ENCODE measurements around the gene POLR2E.

Gene POLR2E

GRCh38 chr19:1093811-1094553 is 1.2 kb downstream of the POLR2E start:
- DNase-seq (ENCODE audit: low read depth): no peak

GRCh38 chr19:1093330-1093729 is 1.8 kb downstream of the POLR2E start:
- DNase-seq (ENCODE audit: low read depth): no peak

DNA sequence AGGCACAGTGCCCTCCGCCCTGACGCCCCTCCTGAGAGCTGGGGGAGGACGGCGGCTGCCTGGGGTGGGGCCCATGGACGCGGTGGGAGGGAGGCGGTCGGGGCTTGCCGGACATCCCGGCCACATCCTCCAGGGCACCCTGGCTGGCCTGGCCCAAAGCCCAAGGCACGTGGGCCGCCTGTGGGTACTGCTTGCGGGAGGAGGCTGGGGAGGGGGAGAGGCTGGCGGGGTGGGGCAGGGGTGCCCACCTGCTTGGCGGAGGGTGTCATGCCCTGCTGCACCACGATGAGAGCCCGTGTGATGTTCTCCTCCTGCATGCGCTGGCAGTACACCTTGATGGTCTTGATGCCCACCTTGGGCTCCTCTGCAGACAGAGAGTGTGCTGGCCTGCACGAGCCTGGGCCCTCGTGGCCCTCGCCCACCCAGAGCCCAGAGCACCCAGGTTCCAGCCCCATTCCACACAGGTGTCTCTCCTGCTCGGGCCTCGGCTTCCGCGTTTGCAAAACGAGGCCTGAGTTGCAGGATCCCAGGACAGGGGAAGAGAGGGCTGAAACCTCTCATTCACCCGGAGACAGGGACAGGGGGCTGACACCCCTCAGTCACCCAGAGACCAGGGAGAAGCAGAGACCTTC is 3.5 kb downstream of the POLR2E start:
- DNase-seq (ENCODE audit: low read depth): no peak

- DNase-seq (ENCODE audit: low read depth): no peak
These were observed 4.2 kb downstream of the POLR2E start for GRCh38 chr19:1090731-1091543.

DNA sequence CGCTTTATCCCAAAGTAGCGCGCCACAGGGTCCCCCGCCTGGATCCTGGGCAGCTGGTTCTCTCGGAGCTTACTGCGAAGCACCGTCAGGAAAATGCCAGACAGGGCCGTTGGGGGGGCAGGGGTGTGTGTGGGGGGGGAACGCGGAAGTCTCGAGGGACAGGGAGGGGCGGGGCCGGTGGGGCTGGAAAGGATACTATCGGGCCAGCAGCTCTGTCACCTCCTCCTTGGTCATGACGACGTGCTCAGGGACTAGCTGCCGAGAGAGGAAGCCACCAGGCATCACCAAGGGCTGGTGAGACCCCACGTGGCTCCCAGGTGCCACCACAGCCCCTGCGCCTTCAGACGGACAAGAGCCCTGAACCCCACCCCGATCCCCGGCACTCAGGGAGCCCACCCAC is 5.3 kb downstream of the POLR2E start:
- no peak for DNase-seq (ENCODE audit: low read depth)

DNA sequence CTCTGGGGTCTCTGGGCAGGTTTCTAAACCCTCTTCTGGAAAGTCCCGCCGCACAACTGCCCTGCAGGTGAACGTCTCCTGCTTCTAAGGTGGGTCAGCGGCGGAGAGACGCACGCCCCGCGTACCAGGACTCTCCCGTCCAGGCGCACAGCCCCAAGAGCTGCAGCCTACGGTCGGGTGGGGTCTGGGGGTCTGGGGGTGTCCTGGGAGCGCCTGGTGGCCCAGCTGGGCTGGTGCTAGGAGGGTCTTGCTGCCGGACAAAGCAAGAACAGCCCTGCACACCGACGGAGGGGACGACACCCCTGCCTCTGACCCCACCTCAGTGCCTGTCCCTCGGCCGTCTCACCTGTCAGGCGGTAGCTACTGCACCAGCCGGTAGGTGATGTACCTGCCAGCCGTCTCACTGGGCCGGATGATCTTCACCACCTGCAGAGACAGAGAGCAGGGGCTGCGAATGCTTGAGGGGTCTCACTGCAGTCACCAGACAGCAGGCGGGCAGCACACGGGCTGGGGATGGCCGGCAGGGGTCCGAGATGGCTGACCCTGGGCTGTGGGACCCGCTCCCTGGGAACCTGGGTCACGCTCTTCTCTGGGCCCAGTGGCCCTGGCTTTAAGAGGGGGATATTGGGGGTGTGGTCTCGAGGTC is 5.9 kb downstream of the POLR2E start:
- no peak for DNase-seq (ENCODE audit: low read depth)

- no peak for DNase-seq (ENCODE audit: low read depth)
These were observed 6.7 kb downstream of the POLR2E start for GRCh38 chr19:1088416-1089010.

GRCh38 chr19:1087813-1088415 is 7.3 kb downstream of the POLR2E start:
- no peak for DNase-seq (ENCODE audit: low read depth)

GRCh38 chr19:1086613-1087012 is 8.6 kb downstream of the POLR2E start:
- DNase-seq (ENCODE audit: low read depth): no peak

DNA sequence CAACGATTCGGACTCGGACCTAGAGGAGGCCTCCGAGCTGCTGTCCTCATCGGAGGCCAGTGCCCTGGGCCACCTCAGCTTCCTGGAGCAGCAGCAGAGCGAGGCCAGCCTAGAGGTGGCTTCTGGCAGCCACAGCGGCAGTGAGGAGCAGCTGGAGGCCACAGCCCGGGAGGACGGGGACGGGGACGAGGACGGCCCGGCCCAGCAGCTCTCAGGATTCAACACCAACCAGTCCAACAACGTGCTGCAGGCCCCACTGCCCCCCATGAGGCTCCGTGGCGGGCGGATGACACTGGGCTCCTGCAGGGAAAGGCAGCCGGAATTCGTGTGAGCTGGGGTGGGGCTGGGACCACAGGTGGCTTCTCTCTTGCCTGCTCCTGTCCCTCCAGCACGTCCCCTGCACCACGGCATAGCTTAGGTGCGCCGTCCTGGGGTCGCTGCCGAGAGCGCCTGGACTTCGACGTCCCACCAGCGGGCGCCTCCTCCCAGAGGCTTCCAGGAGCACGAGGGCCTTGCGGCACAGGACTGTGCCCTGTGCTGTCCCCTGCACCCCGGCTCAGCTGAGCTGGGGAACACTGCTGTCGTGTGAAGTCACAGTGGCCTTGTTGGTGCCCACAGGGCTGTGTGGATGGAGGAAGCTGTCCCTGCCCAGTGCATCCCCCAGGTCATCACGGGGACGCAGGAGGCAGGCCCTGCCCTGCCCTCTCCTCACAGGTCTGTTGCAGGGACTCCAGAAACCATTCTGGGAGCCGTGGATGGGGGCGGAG is 9.3 kb downstream of the POLR2E start:
- no peak for DNase-seq (ENCODE audit: low read depth)

DNA sequence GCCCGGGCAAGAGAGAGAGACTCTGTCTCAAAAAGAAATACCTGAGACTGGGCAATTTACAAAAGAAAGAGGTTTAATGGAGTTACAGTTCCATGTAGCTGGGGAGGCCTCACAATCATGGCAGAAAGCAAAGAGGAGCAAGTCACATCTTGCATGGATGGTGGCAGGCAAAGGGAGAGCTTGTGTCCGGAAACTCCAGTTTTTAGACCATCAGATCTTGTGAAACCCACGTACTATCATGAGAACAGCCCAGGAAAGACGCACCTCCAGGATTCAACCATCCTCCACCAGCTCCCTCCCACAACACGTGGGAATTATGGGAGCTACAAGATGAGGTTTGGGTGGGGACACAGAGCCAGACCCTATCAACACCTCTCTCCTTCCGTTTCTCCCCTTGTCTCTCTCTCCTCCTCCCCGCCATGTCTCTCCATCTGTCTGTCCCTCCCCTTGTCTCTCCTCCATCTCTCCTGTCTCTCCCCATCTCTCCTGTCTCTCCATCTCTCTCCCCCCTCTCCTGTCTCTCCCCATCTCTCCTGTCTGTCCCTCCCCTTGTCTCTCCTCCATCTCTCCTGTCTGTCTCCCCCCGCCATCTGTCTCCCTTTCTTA is 10.0 kb downstream of the POLR2E start:
- no peak for DNase-seq (ENCODE audit: low read depth)

- DNase-seq (ENCODE audit: low read depth): no peak
These were observed 10.9 kb downstream of the POLR2E start for GRCh38 chr19:1084024-1084868.

DNA sequence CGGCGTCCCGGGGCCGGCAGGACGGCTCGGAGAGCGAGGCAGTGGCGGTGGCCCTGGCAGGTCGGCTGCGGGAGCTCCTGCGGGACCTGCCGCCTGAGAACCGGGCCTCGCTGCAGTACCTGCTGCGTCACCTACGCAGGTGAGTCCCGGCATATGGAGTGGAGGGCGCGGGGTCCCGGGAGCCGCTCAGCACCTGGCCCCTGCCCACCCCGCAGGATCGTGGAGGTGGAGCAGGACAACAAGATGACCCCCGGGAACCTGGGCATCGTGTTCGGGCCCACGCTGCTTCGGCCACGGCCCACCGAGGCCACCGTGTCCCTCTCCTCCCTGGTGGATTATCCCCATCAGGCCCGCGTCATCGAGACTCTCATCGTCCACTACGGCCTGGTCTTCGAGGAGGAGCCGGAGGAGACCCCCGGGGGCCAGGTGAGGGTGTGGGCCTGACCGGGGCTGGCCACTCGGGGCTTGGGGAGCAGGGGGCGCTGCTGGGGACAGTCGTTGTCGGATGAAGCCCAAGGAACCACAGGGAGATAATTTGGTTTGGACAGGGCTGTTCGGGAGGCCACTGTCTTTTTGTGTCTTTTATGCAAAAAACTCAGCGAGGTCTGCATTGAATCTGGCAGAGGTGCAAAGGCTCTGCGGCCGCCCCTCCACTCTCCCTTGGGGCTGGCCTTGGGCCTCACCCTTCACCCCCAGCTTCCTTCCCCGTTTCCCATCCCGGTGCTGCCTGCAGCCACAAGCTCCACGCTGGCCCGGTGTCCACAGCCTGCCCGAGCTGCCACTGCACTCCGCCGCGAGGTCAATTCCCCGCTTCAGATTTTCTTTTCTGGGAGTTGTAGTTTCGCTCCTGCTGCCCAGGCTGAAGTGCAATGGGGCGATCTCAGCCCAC is 12.0 kb downstream of the POLR2E start:
- no peak for DNase-seq (ENCODE audit: low read depth)

DNA sequence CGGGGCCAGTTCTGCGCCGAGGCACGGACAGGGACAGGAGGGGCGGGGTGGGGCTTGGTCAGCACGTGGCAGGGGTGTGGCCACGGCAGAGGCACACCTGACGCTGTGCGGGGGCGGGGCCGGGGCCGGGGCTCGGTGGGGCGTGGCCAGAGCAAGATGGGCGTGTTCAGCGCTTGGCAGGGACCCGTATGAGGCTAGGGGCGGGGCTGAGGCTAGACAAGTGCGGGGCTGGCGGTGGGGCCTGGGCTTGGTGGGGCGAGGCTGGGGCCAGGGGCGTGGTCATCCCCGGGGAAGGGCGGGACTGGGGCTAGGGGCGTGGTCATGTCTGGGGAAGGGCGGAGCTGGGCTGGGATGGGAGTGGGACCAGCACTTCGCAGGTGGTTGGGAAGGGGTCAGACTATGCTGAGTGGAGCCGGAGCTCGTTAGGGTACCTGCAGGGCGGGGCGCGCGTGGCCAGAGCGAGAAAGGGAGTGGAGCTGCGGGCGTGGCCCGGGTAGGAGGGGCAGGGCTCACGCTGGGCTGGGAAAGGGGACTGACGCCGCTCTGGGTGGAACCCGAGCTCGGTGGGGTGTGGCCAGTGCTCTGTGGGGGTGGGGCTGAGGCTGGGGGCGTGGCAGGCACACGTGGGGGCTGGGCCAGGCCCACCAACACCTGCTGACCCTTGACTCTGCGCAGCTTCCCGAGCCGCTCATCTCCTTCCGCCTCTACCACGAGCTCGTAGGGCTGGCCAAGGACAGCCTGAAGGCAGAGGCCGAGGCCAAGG is 12.8 kb downstream of the POLR2E start:
- DNase-seq (ENCODE audit: low read depth): no peak

GRCh38 chr19:1081301-1082164 is 13.6 kb downstream of the POLR2E start:
- DNase-seq (ENCODE audit: low read depth): no peak

- no peak for DNase-seq (ENCODE audit: low read depth)
These were observed 14.6 kb downstream of the POLR2E start for GRCh38 chr19:1080360-1081161.
